Left kidney (tissue), 2 donors: ENCODE results near the gene GLDN. TPM values are rescaled to one million over a fixed set of nuclear protein-coding genes. Genes with fewer than 3 reads are reported as not detected.

ENCODE experiments used
- DNase-seq: peaks from one replicate; pipeline ENCODE4 v3.0.0-alpha.2; 2013
- polyA plus RNA-seq: library from polyadenylated mRNA; unstranded; fragments of 120-200 nt; gene quantifications from one replicate; pipeline ENCODE4 v1.2.1, GENCODE V29; 2013; ENCODE audit not compliant: insufficient read length

GLDN gene
- polyA plus RNA-seq, 1 donor: 0.28 TPM

GRCh38 chr15:51322621-51323296 is 18.7 kb upstream of the GLDN start:
- no peak for DNase-seq

- DNase-seq: no peak
Observed at GRCh38 chr15:51323749-51324148, 17.7 kb upstream of the GLDN start.

DNA sequence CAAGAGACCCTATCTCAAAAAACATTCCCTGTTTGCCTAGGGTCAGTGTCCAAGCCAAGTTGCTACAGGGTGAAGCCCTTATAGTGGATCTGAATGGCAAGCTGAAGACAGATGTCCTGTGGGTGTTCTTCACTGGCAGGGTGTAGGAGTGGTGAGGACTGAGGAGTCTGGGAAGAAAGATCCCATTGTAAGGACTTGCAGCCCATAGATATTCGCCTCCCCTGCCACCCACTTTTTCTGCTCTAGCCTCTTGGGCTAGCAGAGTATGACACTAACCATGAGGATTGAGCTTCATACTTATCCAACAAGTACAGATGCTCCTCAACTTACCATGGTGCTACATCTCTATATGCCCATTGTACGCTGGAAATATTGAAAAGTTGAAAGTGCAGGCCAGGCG is 16.3 kb upstream of the GLDN start:
- DNase-seq: no peak

DNA sequence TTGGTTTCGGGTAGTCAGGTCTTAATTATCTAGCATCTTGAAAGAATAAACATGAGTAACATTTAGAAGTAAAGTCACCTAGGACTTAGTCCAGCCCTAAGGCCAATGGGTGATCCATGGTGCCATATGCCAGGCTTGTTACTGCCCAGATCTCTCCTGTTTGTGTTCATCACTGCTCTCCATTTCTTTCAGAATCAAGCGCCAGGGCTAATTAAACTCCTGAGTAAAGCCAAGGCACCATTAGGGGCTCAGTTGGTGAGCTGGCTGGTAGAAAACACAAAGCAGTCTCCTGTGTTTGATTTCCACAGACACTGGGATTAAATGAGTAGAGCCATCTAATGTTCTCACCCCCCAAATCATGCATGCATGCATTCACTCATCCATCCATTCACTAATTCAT is 14.4 kb upstream of the GLDN start:
- DNase-seq: no peak

DNA sequence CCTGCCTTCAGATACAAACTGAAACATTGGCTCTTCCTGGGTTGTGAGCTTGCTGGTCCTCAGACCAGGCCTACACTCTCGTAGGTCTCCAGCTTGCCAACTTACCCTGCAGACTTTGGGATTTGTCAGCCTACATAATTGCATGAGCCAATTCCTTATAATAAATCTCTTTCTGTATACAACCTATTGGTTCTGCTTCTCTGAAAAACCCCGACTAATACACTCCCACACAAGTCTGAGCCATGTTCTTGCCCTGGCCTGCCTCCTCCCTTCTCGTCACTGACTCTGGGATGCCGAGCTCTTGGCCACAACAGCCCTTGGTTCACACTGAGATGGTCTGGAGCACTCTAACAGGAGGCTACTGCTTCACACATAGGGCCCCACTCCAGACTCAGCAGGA is 12.5 kb upstream of the GLDN start:
- no peak for DNase-seq

- DNase-seq: no peak
Observed at GRCh38 chr15:51331141-51331540, 10.3 kb upstream of the GLDN start.

DNA sequence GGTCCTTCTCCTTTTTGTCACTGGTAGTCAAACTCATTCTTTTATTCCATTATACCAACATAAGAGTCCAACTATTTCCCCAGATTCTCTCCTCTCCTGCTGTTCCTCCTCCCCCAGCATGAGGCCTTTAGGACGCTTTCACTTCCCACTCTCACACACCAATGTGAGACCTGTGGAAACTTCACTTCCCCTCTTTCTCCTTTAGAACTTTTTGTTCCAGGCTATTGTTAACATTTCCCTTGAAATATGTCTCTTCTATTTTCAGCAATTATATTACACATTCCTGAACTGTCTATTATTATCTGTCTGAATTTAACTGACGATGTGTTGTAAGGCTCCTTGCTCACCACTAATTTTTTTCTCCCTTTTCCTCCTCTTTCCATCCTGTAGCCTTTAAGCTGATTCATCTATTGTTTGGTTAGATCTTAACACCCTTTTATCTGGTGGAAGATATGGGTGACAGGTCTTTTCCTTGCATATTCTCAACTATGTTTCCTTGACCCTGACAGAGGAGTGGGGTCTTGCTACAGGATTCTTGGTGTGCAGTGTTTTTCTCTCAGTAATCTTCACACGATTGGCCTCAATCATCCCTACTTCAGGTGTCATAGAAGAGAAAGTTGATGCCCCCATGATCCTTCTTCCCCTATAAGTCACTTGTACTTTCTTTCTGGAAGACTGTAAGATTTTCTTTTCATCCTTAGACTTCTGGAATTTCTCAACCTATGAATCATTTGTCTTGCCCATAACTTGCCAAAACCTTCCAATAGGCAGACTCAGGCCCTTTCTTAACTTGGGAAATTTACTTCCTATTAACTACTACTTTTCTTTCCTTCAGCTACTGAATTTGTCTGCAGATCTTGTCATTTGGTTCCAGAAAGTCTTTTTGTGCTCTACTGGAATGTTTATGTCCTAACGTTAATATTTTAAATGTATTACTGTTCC is 9.0 kb upstream of the GLDN start:
- DNase-seq: no peak

GRCh38 chr15:51333571-51333970 is 7.9 kb upstream of the GLDN start:
- DNase-seq: no peak

- DNase-seq: no peak
Observed at GRCh38 chr15:51334011-51334451, 7.4 kb upstream of the GLDN start.

DNA sequence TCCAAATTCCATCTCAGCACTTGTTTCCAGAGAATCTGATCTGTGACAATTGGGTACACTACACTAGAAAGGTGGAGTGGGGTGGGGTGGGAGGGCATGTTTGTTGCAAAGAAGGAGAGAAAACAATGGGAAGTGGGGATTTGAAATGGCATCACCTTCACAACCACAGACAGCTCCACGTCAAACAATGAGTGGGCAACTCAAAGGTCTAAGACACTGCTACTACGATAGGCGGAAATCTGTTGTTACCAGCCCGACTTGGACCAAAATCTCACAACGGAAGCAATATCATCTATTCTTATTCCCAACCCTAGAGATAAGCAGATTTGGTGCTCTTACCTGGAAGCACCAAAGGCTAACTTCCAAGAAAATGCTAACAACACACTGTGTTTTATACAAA is 6.4 kb upstream of the GLDN start:
- no peak for DNase-seq

- DNase-seq: no peak
Observed at GRCh38 chr15:51335538-51336410, 5.7 kb upstream of the GLDN start.

- DNase-seq: no peak
Observed at GRCh38 chr15:51338496-51338895, 3.0 kb upstream of the GLDN start, which contains the start of gene CYP19A1. CYP19A1 (minus strand) TSS chr15:51338596; CDS start chr15:51242912, 95,684 bp downstream.

DNA sequence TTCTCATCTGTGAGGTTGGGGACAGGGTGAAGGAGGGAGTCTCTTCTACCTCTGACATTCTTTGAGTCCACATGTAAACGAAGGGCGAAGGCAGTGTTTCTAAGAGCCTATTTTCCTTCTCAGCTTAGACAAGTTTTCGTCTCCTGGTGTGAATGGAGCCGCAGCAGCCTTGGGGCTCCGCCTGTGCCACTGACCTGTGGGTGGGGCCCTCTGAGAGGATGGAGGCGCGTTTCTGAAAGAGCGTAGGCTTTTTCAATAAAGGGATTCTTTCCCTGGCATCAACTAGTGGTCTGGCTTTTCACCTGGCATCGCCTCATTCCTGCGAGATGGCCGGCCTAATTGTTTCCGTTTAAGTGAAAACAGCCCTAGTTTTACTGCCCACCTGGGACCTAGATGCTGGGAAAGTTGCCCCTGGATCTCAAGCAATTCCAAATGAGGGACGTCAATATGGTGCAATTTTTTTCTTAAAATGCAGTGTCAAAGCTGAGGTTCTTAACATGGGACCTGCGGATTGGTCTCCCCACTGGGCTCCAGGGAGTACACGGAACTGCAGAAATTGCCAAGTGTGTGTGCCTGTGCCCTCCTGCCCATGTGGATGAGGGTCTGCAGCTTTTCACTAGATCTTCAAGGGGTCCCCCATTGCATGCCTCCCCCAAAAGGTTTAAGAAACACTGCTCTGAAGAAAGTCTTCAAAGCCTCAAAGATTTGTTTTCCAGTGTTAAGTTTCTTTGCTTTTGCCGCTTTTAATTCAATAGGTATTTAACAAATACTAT is 958 bp downstream of the GLDN start:
- no peak for DNase-seq

GRCh38 chr15:51343466-51343865 is 2.0 kb downstream of the GLDN start:
- no peak for DNase-seq

DNA sequence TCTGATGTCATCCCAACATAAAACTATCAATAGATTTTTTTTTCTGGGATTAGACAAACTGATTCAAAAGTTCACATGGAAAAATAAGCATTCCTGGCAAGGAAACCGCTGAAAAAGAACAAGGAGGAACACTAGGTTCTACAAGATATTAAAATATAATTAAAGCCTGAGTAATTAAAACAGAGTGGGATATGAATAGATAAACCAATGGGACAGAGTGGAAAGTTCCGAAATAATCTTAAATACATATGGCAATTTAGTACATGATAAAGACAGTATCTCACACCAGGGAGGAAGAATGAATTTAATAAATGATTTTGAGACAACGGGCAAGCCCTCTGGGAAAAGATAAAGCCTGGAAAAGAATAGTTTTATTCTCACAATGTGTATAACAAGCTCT is 4.7 kb downstream of the GLDN start:
- DNase-seq: no peak

GRCh38 chr15:51348688-51349087 is 7.2 kb downstream of the GLDN start:
- no peak for DNase-seq

- no peak for DNase-seq
Observed at GRCh38 chr15:51349156-51349844, 7.8 kb downstream of the GLDN start.

GRCh38 chr15:51350723-51351122 is 9.3 kb downstream of the GLDN start:
- DNase-seq: no peak

GRCh38 chr15:51353976-51354375 is 12.5 kb downstream of the GLDN start:
- DNase-seq: no peak

DNA sequence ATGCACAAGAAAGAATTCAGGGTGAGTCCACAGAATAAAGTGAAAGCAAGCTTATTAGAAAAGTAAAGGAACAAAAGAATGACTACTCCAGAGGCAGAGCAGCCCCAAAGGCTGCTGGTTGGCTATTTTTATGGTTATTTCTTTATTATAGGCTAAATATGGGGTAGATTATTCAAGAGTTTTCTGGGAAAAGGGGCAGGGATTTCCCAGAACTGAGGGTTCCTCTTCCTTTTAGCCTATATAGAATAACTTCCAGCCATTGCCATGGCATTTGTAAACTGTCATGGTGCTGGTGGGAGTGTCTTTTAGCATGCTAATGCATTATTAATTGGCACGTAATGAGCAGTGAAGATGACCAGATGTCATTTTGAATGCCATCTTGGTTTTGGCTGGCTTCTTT is 13.6 kb downstream of the GLDN start:
- no peak for DNase-seq

GRCh38 chr15:51356147-51356546 is 14.7 kb downstream of the GLDN start:
- DNase-seq: no peak
